HT-29 (cell line): Measurements from ENCODE around the gene HMGCS2. TPM values are rescaled to one million over a fixed set of nuclear protein-coding genes. Genes with fewer than 3 reads are reported as not detected.
"Not testable (repeated sequence)": the region's sequence is repeated elsewhere in the genome, so short reads cannot be mapped to it uniquely, and the experiment has no call there.

Source experiments
- DNase-seq: peaks from one replicate; pipeline ENCODE4 v3.0.0-alpha.2; 2015; ENCODE audit warnings: low spot score
- total RNA-seq: library from RNA; depleted of rRNA; stranded (reverse); fragments of >200 nt; shearing (Covaris generic); gene quantifications from 2 replicates; pipeline ENCODE4 v1.2.3, GENCODE V29; 2014

Gene HMGCS2
- total RNA-seq, 1 experiment from 2014 or later, result 10.2 TPM

GRCh38 chr1:119731741-119732430 lies 36.8 kb downstream of the HMGCS2 start:
- no peak for DNase-seq

GRCh38 chr1:119731060-119731459 lies 37.6 kb downstream of the HMGCS2 start:
- DNase-seq, result peak; percentile 72

- no peak for DNase-seq
These were observed 39.7 kb downstream of the HMGCS2 start for GRCh38 chr1:119729044-119729443.

- DNase-seq, result no peak
These were observed 40.7 kb downstream of the HMGCS2 start for GRCh38 chr1:119727991-119728390.

GRCh38 chr1:119725626-119726025 lies 43.1 kb downstream of the HMGCS2 start:
- no peak for DNase-seq

- no peak for DNase-seq
These were observed 44.0 kb downstream of the HMGCS2 start for GRCh38 chr1:119724611-119725218.

GRCh38 chr1:119721896-119722295 lies 46.8 kb downstream of the HMGCS2 start:
- DNase-seq, result no peak

GRCh38 chr1:119720866-119721440 lies 47.8 kb downstream of the HMGCS2 start:
- no peak for DNase-seq

GRCh38 chr1:119718972-119719371 lies 49.7 kb downstream of the HMGCS2 start:
- DNase-seq, result no peak

GRCh38 chr1:119718409-119718808 lies 50.3 kb downstream of the HMGCS2 start:
- DNase-seq, result no peak

GRCh38 chr1:119715542-119715941 lies 53.2 kb downstream of the HMGCS2 start:
- DNase-seq, result no peak

- DNase-seq, result no peak
These were observed 54.1 kb downstream of the HMGCS2 start for GRCh38 chr1:119714583-119714982.

GRCh38 chr1:119713749-119714456 lies 54.8 kb downstream of the HMGCS2 start:
- no peak for DNase-seq

GRCh38 chr1:119713039-119713748 lies 55.5 kb downstream of the HMGCS2 start:
- no peak for DNase-seq

GRCh38 chr1:119712342-119713038 lies 56.2 kb downstream of the HMGCS2 start:
- DNase-seq, result peak; percentile 27

- DNase-seq, result peak; percentile 40
These were observed 56.8 kb downstream of the HMGCS2 start, which contains the start of gene PHGDH for GRCh38 chr1:119711804-119712341. Gene PHGDH, plus strand, starts transcription at chr1:119711934. Its CDS starts 89 bp downstream, at chr1:119712023.

GRCh38 chr1:119711356-119711803 lies 57.3 kb downstream of the HMGCS2 start:
- DNase-seq, result not testable (repeated sequence)

GRCh38 chr1:119706599-119706998 lies 62.1 kb downstream of the HMGCS2 start:
- not testable (repeated sequence) for DNase-seq

- DNase-seq, result no peak
These were observed 64.8 kb downstream of the HMGCS2 start for GRCh38 chr1:119703666-119704450.

GRCh38 chr1:119702384-119702783 lies 66.3 kb downstream of the HMGCS2 start:
- DNase-seq, result no peak
